CD4-positive, alpha-beta T cell treated with Interleukin-10 for 1 hour (primary cell): ENCODE results near the gene TNFRSF4.

Source experiments
- DNase-seq: peaks from one replicate; pipeline ENCODE4 v3.0.0-alpha.2; 2020

Gene TNFRSF4

DNA sequence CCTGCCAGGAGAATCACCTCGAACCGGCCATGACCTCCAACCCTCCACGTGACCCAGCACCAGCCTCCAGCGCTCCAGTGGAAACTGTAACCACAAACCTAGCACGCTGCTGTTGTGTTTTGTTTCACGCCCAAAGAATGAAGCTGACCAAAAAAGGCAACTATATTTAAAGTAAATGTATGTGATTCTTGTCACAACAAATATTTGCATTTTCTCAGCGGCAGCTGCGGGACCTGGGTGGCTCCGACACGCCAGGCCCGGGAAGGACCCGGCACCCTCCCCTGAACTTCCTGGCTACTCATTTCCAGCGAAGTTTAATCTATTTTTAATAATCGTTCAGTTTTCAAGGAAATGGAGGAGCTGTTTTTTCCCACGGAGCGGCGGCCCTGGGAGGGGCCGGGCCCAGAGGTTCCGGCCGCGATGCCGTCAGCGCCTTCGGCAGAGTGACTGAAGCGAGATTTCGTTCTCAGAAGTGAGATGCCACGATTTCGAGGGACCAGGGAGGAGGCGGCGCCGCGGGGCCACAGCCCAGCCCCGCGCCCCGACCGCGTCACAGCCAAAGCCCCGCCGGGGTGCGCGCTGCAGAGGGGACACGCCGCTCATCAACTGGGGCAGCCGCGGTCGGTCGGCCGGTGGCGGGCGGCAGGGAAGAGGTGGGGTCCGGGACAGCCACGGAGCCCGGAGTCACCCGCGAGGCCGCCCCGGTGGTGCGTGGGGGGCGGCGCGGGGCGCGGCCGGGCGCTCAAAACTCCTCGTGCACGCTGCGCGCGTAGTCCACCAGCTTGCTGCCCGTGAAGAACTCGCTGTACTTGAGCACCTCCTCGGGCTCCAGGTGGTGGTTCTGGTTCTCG is 3.0 kb upstream of the TNFRSF4 start:
- peak; percentile 75 for DNase-seq

DNA sequence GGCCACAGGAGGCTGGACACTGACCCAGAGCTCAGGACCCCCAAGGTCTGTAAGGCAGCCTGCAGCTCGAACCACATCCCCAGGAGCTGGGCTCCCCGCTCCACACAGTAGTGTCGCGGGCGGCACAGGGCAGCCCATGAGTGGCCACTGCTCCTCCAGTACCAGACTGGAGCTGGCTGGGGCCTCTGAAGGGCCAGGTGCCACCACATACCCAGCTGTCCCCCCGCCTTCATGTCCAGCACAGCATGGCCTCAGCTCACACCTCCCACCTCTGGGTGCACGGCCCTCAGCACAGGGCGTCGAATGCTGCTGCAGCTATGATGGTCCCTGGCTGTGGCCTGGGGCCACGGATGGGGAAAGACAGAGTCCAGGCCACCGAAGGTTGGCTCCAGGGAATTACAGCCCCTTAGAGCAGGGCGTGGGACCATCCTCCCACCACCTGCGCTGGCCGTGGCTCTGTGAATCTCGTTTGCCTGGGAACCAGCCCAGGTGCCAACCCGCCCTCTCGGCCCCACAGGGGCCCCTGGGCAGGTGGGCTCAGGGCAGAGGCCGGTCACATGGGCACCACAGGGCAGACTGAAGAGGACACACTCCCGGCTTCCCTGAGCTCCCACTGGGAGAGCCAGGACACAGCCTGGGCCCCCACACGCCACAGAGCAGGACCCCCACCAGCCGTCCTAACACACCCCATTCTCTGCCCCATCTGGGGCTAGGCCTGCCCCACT is 2.1 kb upstream of the TNFRSF4 start:
- no peak for DNase-seq

DNA sequence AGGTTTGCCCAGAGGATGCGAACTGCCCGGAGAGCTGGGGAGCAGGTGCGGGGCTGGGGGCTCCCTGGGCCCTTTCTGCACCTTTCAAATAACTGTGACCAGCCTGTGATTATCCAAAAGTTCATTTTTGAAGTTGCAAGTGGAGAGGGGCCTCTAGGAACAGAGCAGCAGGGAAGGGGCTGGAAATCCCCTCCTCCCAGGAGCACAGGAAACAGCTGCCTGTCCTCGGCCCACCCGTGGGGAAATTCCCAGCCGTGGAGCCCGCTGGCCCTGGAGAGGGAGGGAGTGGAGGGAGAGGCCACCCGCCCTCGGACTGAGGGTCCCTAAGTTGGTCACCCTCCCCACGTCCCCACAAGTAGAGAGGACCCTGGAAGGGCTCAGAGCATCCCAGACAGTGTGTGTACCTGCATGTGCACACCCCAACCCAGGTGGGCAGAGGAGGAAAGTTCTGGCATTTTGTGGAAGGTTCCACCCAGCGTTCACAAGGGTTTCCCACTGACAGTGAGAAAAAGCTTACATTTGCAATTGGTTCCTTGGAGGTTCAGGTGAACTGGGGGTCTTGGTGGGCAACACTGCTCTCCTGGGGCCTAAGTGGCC is 1.2 kb upstream of the TNFRSF4 start:
- peak; percentile 55 for DNase-seq

DNA sequence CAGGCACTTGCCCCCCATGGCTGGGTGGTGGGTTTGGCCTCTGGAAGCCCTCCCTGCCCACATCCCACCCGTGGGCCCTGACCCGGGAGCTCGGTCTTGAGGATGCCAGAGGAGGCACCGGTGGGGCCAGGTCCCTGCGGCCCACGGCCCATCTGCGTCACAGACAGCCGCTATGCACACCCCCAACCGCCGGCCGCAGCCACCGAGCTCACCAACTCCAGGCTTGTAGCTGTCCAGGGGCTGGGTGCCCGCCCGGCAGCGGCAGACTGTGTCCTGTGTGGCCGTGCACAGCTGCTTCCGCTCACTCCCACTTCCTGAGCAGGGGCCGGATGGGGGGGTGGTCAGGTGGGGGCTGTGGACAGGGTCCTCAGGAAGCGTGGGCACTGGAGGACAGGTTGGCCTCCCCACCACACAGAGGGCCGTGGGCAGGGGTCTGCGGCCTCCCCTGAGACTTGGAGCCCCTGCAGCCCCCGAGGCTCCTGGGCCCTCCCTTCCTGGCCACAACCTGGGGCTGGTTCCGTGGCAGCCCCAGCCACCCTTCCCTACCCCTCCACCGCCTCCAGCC is 1.1 kb downstream of the TNFRSF4 start:
- DNase-seq: peak; percentile 64

GRCh38 chr1:1211541-1212441 is 2.2 kb downstream of the TNFRSF4 start:
- no peak for DNase-seq

- DNase-seq: no peak
Measured at GRCh38 chr1:1210726-1211540, 3.0 kb downstream of the TNFRSF4 start.

- peak; percentile 64 for DNase-seq
Measured at GRCh38 chr1:1208713-1209433, 5.1 kb downstream of the TNFRSF4 start.

DNA sequence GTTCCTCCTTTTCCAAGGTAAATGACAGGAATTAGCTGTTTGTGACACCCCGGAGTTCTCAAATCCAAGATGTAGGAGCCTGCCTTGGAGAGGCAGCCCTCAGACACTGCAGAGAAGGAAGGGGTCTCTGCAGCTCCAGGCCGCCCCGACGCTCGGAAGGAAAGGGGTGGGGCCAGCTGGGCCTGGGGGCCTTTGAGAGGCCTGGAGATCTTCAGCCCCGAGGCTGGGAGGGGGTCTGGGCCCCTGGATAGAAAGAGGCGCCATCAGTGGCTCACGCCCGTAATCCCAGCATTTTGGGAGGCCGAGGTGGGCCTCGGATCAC is 6.4 kb downstream of the TNFRSF4 start:
- no peak for DNase-seq

GRCh38 chr1:1206966-1207531 is 6.9 kb downstream of the TNFRSF4 start:
- DNase-seq: no peak

GRCh38 chr1:1206376-1206965 is 7.5 kb downstream of the TNFRSF4 start, which contains the start of gene TNFRSF18:
TNFRSF18 (minus strand) TSS chr1:1206592; CDS start chr1:1206571, 21 bp downstream.
- peak; percentile 51 for DNase-seq

GRCh38 chr1:1205769-1206375 is 8.1 kb downstream of the TNFRSF4 start:
- no peak for DNase-seq

- no peak for DNase-seq
Measured at GRCh38 chr1:1204998-1205768, 8.8 kb downstream of the TNFRSF4 start.

DNA sequence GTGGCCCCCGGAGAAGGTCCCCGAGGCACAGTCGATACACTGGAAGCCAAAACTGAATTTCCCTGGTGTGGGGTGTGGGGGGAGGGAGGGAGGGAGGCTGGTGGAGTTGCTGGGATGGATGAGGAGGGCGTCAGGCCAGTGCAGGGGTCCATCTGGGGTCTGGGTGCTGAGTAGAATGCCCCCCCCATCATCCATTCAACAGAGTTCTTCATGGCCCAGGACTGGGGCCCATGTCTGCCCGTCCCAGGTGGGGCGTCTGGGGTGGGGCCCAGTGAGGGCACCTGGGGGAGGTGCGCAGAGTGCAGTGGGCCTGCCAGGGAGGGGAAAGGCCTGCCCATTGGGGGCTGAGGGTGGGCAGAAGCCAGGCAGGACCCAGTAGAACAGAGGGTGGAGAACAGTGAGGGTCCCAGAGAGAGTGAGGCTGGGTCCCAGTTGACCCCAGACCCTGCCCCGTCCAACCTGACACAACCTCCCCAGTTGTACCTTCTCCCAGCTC is 9.5 kb downstream of the TNFRSF4 start:
- no peak for DNase-seq

- DNase-seq: no peak
Measured at GRCh38 chr1:1203561-1204424, 10.2 kb downstream of the TNFRSF4 start.

- DNase-seq: no peak
Measured at GRCh38 chr1:1202831-1203560, 11.0 kb downstream of the TNFRSF4 start.

DNA sequence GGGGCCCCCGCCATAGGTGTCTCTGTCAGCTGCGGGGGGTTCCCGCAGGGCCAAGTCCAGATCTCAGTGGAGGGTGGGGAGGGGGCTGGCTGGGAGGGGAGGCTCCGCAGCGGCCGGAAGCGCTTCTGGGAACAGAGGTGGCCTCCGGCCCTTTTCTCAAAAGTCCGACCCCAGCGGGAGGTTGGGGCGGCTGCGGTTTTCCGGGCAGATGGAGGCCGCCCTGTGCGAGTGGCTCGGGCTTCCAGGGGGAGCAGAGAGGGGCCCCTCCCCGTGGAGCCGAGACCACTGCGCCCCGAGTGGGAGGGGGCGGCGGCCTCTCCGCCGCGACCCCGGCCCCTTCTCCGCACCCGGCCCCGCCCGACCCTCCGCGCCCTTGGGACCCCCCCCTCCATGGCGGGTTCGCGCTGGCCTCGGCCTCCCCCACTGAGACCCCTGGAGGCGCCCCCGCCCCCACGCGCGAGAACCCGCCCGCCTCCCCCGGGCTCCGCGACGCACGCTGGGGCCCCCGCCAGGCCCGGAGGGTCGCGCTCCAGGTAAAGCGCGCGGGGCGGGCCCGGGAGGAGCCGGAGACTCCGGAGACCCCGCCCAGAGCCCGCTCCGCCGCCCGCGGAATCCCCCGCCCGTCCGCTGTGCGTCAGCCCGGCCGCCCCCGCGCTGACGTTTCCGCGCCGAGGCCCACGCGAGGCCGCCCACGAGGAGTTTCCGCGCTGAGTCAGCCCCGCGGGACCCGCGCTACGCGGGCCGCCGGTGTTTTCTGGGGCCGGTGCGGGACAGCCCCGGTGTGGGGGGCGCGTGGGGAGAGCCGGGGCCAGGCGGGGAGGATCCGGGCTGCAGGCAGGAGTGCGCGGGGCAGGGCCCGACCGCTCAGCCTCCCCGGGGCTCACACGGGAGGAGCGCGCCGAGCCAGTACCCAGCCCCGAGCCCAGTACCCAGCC is 12.8 kb downstream of the TNFRSF4 start:
- DNase-seq: peak; percentile 91
